Psoas muscle (tissue), 8 donors: ENCODE data around the gene MRPL23. TPM values are rescaled to one million over a fixed set of nuclear protein-coding genes. Genes with fewer than 3 reads are reported as not detected.
"Not testable (repeated sequence)": the region's sequence is repeated elsewhere in the genome, so short reads cannot be mapped to it uniquely, and the experiment has no call there.

Experiments
- ATAC-seq, 4 donors: fragments of 200-7000 bp; cut with Tn5 transposase; one replicate each; pipeline ENCODE4 v1.9.1; 2020; ENCODE audit warnings: moderate library complexity in 3 of 4, mild to moderate bottlenecking in 2 of 4
- DNase-seq, 2 donors: peaks; one replicate each; pipeline ENCODE4 v3.0.0-alpha.2; 2020
- H3K27ac ChIP-seq: fragments of 200-600 bp; one replicate; pipeline ENCODE4 v1.8.0; 2022
- H3K27me3 ChIP-seq, 3 donors: fragments of 200-600 bp in 1 of 3; one replicate each; pipeline versions ENCODE4 v1.6.1 to v1.8.0; 2013 to 2022; ENCODE audit warnings: low read length in 2 of 3, mild to moderate bottlenecking in 2 of 3, moderate library complexity in 1 of 3; ENCODE audit not compliant: insufficient read depth in 3 of 3
- H3K36me3 ChIP-seq, 2 donors: fragments of 200-600 bp in 1 of 2; one replicate each; pipeline versions ENCODE4 v1.6.1 to v1.8.0; 2013 to 2022; ENCODE audit warnings: low read depth in 1 of 2, mild to moderate bottlenecking in 1 of 2, moderate library complexity in 1 of 2; ENCODE audit not compliant: insufficient read depth in 1 of 2
- H3K4me1 ChIP-seq: fragments of 200-600 bp; one replicate; pipeline ENCODE4 v1.8.0; 2022
- H3K4me3 ChIP-seq: fragments of 200-600 bp; one replicate; pipeline ENCODE4 v1.8.0; 2022; ENCODE audit warnings: mild to moderate bottlenecking
- H3K9me3 ChIP-seq: fragments of 200-600 bp; one replicate; pipeline ENCODE4 v1.8.0; 2022
- CTCF ChIP-seq: fragments of 200-600 bp; IDR thresholded peaks from one replicate; pipeline ENCODE4 v1.8.0; 2022; ENCODE audit warnings: antibody characterized with exemption
- WGBS, 3 donors: extraction: QIAGEN DNeasy Blood & Tissue Kit; methylation state at CpG; one replicate each; pipeline versions ENCODE4 v1.1.6 to v1.1.7; 2013; 5-methylcytosine and 5-hydroxymethylcytosine counted together
- intact Hi-C, 2 donors: fragments of 100-400 bp; cut with DNase I; formaldehyde crosslinking; loops; one replicate each; pipeline versions ENCODE4 v1.11.0 to v1.14.2; 2022
- polyA plus RNA-seq, 3 donors: library from polyadenylated mRNA; stranded (reverse); fragments of 200-250 nt; gene quantifications; one replicate each; pipeline ENCODE4 v1.2.3, GENCODE V29; 2013
- total RNA-seq, 4 donors: library from RNA; stranded (reverse); fragmentation: NEBNext Ultra II Directional in 2 of 4; extraction: Animal tissue kit (Norgen Biotek cat#: 25700) in 2 of 4; gene quantifications; one replicate each; pipeline versions ENCODE4 v1.2.1 to v1.2.4, GENCODE V29; 2021 to 2023
- donor health status: healthy with polysubstance abuse.
- donor health status: DM: no; HTN: no; CAD: no; lungs with moderate emphysema.
- donor health status: Bipolar disorder and iron deficiency.
- donor health status: healthy.
- donor health status: DM: yes; HTN: yes; CAD: no.
- donor health status: DM: no; HTN: no; CAD: no.
- donor health status: DM: no; HTN: no; CAD: no.
- donor health status: DM: yes; HTN: yes; CAD: no.

MRPL23 gene
- total and polyA plus RNA-seq, 7 donors = 46.3 to 163 (median 84.0) TPM

GRCh38 chr11:1938343-1939005, 8.7 kb upstream of the MRPL23 start:
- no peak overlapping the region for H3K4me3 ChIP-seq
- DNase-seq (peak; percentile 22 to 60), ATAC-seq (peak; percentile 34 to 70 (median 48))
- H3K4me1 ChIP-seq = no peaks in the 10 kb centered on the region
- no peaks in the 10 kb centered on the region for H3K9me3 ChIP-seq
- no peak for TF ChIP-seq CTCF
- H3K27me3 ChIP-seq = no peaks in the 10 kb centered on the region
- 59 to 73% (median 73%) methylated on average over 20 to 27 of the region's 27 CpGs for WGBS, 3 donors
- H3K36me3 ChIP-seq = peaks cover 0 to 46% of the 10 kb centered on the region in 2 donors
- H3K27ac ChIP-seq = peak overlapping the region; percentile 34
- intact Hi-C loops = loop anchor here (1.0 kb wide), 2 partner anchors 24 to 25 kb away; no protein-coding TSS in a partner anchor

GRCh38 chr11:1939006-1939625, 8.0 kb upstream of the MRPL23 start:
- Histone ChIP-seq H3K4me1 (no peaks in the 10 kb centered on the region), H3K27ac (peak overlapping the region; percentile 34), H3K9me3 (no peaks in the 10 kb centered on the region), H3K27me3 (no peaks in the 10 kb centered on the region), H3K36me3 (peaks cover 0 to 40% of the 10 kb centered on the region in 2 donors), H3K4me3 (no peak overlapping the region)
- ATAC-seq (peak; percentile 26 to 66 (median 46)), DNase-seq (peak; percentile 59 to 76)
- TF ChIP-seq CTCF = no peak
- intact Hi-C loops = loop anchor here (1.0 kb wide), 2 partner anchors 25 to 26 kb away; no protein-coding TSS in a partner anchor
- WGBS, 3 donors = 17 to 32% (median 18%) methylated on average over 19 to 23 of the region's 23 CpGs

GRCh38 chr11:1939788-1940187, 7.3 kb upstream of the MRPL23 start:
- not testable (repeated sequence) for H3K9me3 ChIP-seq, H3K4me1 ChIP-seq, H3K27me3 ChIP-seq, H3K4me3 ChIP-seq, ATAC-seq, H3K27ac ChIP-seq
- intact Hi-C loops = loop anchor here (1.0 to 10.0 kb wide), 5 partner anchors 25 to 213 kb away; partner anchors contain the start of gene PRR33 (in 1 of the 2)
- 82 to 96% (median 92%) methylated on average over 1 of the region's 1 CpG for WGBS, 3 donors
- DNase-seq = peak in 1 of 2 donors; percentile 8
- H3K36me3 ChIP-seq = peaks cover 0 to 33% of the 10 kb centered on the region in 2 donors

- ATAC-seq (no peak), DNase-seq (peak in 1 of 2 donors; percentile 37)
- Histone ChIP-seq H3K4me1 (no peaks in the 10 kb centered on the region), H3K36me3 (peaks cover 0 to 4% of the 10 kb centered on the region in 2 donors), H3K9me3 (no peaks in the 10 kb centered on the region), H3K4me3 (no peak overlapping the region), H3K27ac (no peak overlapping the region), H3K27me3 (no peaks in the 10 kb centered on the region)
- TF ChIP-seq CTCF = no peak
- intact Hi-C loops = loop anchor here (5.0 to 10.0 kb wide), 2 partner anchors 48 to 210 kb away; partner anchors contain the start of gene PRR33 (in 1 of the 2)
- WGBS, 3 donors = 85 to 89% (median 86%) methylated on average over 10 of the region's 10 CpGs
Measured at GRCh38 chr11:1942558-1943260, 4.4 kb upstream of the MRPL23 start.

GRCh38 chr11:1943576-1943975, 3.6 kb upstream of the MRPL23 start:
- intact Hi-C loops = loop anchor here (5.0 to 10.0 kb wide), 2 partner anchors 49 to 209 kb away; partner anchors contain the start of gene PRR33 (in 1 of the 2)
- no peak overlapping the region for H3K27ac ChIP-seq
- 62 to 64% (median 64%) methylated on average over 15 of the region's 15 CpGs for WGBS, 3 donors

More at GRCh38 chr11:1943576-1943975, 3.6 kb upstream of the MRPL23 start:
- Histone ChIP-seq H3K36me3 (no peaks in the 10 kb centered on the region), H3K4me1 (no peaks in the 10 kb centered on the region), H3K27me3 (no peaks in the 10 kb centered on the region), H3K4me3 (no peak overlapping the region), H3K9me3 (no peaks in the 10 kb centered on the region)
- DNase-seq (peak in 1 of 2 donors; percentile 49), ATAC-seq (no peak)
- no peak for TF ChIP-seq CTCF
